GM18519 (cell line): ENCODE results near the gene MDM2.
"Not testable (repeated sequence)": the region's sequence is repeated elsewhere in the genome, so short reads cannot be mapped to it uniquely, and the experiment has no call there.

Experiments
- ATAC-seq: cut with Tn5 transposase; IDR thresholded peaks from one replicate; pipeline ENCODE4 v1.9.1; 2021; ENCODE audit warnings: mild to moderate bottlenecking, moderate library complexity; ENCODE audit not compliant: unreplicated experiment, low FRiP score

MDM2 gene

DNA sequence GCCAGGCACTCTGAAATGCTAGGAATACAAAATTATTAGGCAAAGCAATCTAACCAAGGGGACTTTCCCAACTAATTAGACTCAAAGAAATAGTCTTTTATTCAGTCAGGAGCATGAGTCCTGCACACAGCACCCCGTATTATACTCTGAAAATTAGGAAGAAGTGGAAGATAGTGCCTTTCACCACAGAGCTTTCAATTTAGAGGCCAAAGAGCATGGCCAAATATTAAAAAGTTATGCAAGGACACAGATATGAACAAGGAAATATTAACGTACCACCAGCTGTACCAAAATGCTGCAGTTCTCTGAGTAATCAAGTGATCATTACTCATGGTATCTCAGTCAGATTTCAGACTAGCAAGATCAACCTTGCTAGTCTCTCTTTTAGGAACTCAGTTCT, 22.6 kb upstream of the MDM2 start:
- no peak for ATAC-seq

- no peak for ATAC-seq
These were observed 22.2 kb upstream of the MDM2 start for GRCh38 chr12:68785823-68786222.

- ATAC-seq = no peak
These were observed 21.0 kb upstream of the MDM2 start for GRCh38 chr12:68786929-68787328.

DNA sequence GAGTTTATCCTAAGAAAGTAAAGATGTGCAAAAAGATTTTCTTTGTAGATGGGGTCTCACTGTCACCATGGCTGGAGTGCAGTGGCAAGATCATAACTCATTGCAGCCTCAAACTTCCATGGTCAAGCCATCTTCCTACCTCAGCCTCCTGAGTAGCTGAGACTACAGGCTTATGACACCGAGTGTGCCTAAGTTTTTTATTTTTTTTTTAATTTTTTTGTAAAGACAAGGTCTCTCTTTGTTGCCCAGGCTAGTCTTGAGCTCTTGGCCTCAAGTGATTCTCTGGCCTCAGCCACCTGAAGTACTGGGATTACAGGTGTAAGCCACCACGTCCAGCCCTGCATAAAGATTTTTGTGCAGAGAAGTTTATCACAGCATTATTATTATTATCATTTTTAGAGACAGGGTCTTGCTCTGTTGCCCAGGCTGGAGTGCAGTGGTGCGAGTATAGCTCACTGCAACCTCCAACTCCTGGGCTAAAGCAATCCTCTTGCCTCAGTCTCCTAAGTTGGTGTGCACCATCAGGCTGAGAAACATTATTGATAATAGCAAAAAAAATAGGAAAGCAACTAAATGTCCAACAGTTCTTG, 19.3 kb upstream of the MDM2 start:
- no peak for ATAC-seq

DNA sequence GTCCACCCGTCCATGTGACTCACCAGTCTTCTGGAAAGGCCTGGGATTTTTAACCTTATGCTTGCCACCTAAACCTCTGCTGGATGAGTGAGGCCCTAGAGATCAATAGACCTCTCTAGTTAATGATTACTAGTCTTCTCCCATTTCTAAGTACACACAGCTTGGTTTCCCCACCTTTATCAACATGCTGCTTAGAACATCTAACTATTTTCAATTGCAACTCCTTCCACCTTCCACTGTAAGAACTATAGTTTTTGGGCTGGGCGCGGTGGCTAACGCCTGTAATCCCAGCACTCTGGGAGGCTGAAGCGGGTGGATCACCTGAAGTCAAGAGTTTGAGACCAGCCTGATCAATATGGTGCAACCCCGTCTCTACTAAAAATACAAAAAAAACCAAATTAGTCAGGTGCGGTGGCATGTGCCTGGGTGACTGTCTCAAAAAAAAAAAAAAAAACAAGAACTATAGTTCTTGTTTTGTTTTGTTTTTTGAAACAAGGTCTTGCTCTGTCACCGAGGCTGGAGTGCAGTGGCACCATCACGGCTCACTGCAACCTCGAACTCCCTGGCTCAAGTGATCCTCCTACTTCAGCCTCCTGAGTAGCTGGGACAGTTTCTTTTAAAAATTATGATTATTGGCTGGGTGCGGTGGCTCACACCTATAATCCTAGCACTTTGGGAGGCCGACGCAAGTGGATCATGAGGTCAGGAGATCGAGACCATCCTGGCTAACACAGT, 18.7 kb upstream of the MDM2 start:
- ATAC-seq = no peak

DNA sequence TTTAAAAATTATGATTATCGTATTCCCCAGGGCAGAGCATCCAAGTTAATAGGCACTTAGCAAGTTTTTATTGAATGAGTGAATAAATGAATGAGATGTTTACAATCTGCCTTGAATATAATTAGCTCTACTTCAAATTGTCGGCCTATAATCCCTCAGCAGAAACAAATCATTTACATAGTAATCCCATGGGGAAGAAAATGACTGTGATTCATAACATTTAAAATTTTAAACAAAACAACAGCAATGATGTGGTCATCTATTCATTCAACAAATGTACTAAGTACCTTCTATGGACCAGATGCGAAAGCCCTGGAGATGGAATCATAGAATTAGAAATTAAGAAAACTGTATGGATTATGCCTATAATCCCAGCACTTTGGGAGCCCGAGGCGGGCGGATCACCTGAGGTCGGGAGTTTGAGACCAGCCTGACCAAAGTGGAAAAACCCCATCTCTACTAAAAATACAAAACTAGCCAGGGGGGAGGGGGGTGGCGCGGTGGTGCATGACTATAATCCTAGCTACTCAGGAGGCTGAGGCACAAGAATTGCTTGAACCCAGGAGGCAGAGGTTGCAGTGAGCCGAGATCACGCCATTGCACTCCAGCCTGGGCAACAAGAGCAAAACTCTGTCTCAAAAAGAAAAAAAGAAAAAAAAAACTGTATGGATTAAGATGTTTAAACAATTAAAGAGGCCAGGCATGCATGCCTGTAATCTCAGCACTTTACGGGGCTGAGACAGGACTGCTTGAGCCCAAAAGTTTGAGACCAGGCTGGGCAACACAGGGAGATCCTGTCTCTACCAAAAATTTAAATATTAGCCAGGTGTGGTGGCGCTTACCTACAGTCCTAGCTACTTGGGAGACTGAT, 17.7 kb upstream of the MDM2 start:
- no peak for ATAC-seq

DNA sequence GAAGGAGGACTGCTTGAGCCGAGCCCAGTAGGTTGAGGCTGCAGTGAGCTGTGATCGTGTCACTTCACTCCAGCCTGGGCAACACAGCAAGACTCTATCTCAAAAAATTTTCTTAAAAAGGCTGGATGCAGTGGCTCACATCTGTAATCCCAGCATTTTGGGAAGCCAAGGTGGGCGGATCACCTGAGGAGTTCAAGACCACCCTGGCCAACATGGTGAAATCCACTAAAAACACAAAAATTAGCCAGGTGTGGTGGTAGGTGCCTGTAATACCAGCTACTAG, 17.1 kb upstream of the MDM2 start:
- ATAC-seq = no peak

- ATAC-seq = no peak
These were observed 16.0 kb upstream of the MDM2 start for GRCh38 chr12:68791897-68792481.

DNA sequence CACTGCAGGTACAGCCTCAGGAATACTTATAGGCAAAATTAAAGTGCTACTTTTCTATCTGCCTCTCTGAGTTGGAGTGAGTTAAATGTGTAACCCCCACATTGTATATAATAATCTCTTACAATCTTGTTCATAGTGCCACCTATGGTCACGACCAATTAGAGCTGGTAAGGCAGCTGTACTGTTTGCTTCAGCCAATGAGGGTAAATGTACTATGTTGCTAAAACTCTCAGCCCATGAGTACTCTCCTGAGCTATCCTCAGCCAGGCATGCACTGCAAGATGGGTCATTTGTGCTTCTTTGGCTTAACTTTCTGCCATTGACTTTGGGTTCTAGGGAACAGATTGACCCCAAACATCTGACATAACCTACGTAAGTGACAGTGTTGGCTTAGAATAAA, 15.0 kb upstream of the MDM2 start:
- ATAC-seq = peak; percentile 99

DNA sequence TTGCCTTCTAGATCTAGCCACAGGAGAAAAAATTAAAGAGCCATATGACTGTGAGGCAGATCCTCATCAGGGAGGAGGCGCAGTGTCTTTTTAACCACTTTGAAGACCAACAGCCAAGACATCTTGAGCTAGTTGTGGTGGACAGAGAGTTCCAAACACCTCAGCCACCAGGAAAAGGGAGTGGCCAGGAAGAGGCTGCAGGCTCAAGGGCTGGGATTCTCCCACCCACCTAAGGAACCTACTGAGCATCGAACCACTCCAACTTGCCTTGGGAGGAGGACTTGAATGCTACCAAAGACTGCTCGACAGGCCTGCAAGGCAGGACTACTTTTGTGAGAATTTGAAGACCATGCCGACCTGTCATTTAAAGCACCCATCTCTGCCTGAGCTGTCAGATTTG, 14.5 kb upstream of the MDM2 start:
- ATAC-seq = no peak

GRCh38 chr12:68793975-68794652, 13.9 kb upstream of the MDM2 start:
- no peak for ATAC-seq

GRCh38 chr12:68794653-68795251, 13.2 kb upstream of the MDM2 start:
- no peak for ATAC-seq

GRCh38 chr12:68796399-68796798, 11.6 kb upstream of the MDM2 start:
- ATAC-seq = no peak

- no peak for ATAC-seq
These were observed 9.1 kb upstream of the MDM2 start for GRCh38 chr12:68798882-68799234.

- no peak for ATAC-seq
These were observed 7.7 kb upstream of the MDM2 start for GRCh38 chr12:68800294-68800693.

DNA sequence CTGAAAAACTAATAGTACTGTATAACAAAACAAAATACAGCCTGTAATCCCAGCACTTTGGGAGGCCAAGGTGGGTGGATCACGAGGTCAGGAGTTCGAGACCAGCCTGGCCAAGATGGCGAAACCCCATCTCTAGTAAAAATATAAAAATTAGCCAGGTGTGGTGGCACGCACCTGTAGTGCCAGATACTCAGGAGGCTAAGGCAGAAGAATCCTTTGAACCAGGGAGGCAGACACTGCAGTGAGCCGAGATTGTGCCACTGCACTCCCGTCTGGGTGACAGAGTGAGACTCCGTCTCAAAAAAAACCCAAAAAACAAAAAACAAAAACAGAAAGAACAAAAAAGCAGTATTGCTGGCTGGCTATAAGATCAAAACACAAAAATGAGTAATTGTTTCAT, 6.9 kb upstream of the MDM2 start:
- not testable (repeated sequence) for ATAC-seq

DNA sequence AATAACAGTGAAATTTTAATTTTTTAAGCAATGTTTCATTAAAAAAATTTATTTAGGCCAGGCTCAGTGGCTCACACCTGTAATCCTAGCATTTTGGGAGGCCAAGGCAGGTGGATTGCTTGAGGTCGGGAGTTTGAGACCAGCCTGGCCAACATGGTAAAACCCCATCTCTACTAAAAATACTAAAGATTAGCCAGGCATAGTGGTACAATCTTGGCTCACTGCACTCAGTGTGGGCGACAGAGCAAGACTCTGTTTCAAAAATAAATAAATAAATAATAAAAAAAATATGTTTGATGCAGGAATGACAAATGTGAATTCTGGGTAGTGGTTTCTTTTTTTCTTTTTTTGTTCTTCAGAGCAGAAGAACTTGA, 5.6 kb upstream of the MDM2 start:
- ATAC-seq = not testable (repeated sequence)

DNA sequence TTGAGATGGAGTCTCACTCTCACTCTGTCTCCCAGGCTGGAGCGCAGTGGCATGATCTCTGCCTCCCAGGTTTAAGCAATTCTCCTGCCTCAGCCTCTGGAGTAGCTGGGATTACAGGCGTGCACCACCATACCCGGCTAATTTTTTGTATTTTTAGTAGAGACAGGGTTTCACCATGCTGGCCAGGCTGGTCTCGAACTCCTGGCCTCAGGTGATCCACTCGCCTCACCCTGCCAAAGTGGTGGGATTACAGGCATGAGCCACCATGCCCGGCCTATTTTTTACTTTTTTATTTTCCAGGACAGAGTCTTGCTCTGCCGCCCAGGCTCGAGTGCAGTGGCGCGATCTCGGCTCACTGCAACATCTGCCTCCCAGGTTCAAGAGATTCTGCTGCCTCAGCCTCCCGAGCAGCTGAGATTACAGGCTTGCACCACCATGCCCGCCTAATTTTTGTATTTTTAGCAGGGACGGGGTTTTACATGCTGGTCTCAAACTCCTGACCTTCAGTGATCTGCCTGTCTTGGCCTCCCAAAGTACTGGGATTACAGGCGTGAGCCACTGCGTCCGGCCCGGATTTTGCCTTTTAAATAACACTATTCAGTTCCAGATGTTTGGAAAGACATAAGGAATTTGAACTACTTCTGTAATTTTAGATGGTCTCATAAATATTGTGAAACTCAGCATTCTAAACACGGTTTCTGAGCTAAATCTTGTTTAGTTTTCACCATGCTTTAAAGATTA, 4.9 kb upstream of the MDM2 start:
- ATAC-seq = not testable (repeated sequence)

DNA sequence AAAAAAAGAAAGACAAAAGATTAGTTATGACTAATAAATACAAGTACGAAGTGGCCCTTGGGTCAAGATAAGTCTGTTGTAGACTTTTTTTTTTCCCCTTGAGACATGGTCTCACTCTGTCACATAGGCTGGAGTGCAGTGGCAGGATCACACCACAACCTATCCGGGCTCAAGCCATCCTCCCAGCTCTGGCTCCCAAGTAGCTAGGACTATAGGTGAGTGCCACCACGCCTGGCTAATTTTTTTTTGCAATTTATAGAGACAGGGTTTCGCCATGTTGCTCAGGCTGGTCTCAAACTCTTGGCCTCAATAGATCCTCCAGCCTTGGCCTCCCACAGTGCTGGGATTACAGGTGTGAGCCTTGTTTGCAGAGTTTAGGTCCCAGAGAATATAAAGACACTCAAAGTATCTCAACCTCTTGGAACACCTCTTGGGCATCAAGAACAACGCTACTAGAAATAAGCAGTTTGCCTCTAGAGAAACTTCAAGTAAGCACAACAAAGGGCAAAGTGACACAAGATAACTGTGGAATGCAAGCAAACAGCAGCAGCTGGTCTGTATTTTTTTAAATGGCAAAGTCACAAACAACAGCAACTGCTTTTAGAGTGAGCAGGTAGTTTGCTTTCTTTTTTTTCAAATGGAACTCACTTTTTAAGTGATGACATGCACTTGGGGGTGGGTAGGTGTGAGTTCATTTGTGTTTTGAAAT, 3.9 kb upstream of the MDM2 start:
- ATAC-seq = no peak
